Measurements from ENCODE around the gene ELL2.
"Not testable (repeated sequence)": the region's sequence is repeated elsewhere in the genome, so short reads cannot be mapped to it uniquely, and the experiment has no call there.

The ELL2 gene

DNA sequence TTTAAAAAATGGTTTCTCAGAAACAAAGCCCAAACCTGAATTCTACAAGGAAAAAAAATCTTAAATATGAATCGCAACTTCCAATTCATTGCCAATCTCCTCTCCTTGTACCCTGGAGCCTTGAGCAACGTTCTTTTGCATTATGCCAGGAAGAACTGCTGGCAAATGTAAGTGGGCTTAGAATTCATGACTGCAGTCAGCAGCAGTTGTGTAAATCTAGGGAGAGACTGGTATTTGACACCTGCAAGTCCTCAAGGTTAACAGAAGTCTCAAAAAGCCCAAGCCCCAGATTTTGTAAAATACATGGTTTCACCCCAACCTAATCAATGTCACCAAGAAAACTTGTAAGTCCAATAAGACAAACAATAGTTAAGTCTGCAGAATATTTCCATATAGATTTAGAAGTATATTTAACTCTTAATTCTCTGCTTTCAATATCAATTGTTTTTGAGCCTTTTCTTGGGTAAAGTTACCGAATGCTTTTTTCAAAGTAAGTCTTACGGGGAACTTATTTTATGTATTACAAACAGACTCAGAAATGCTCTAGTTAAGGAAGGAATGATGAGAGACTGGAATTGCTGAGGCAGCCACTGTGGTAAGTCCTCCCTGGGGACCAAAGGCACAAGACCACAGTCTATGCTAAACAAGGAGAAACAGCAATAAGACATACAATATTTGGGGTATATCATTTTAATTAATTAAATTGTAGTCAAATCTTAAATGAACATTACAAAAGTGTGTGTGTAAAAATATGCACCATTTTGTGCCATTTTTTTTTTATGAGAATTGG, 31.3 kb downstream of the ELL2 start:
- no peak for TF ChIP-seq POLR2A (IDR thresholded peaks at IDR 0.05; ENCODE audit: extremely low read depth, insufficient read length)
- TF ChIP-seq, protein P1, sequence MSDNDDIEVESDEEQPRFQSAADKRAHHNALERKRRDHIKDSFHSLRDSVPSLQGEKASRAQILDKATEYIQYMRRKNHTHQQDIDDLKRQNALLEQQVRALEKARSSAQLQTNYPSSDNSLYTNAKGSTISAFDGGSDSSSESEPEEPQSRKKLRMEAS (IDR thresholded peaks at IDR 0.05; ENCODE audit: low read depth, low read length) = no peak
- TF ChIP-seq, protein P2, sequence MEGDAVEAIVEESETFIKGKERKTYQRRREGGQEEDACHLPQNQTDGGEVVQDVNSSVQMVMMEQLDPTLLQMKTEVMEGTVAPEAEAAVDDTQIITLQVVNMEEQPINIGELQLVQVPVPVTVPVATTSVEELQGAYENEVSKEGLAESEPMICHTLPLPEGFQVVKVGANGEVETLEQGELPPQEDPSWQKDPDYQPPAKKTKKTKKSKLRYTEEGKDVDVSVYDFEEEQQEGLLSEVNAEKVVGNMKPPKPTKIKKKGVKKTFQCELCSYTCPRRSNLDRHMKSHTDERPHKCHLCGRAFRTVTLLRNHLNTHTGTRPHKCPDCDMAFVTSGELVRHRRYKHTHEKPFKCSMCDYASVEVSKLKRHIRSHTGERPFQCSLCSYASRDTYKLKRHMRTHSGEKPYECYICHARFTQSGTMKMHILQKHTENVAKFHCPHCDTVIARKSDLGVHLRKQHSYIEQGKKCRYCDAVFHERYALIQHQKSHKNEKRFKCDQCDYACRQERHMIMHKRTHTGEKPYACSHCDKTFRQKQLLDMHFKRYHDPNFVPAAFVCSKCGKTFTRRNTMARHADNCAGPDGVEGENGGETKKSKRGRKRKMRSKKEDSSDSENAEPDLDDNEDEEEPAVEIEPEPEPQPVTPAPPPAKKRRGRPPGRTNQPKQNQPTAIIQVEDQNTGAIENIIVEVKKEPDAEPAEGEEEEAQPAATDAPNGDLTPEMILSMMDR (IDR thresholded peaks at IDR 0.05; ENCODE audit: low read depth, low read length) = no peak
- no peak for TF ChIP-seq MYC (IDR thresholded peaks at IDR 0.05; ENCODE audit: low read depth, low read length)
- no peak overlapping the region for H3K4me3 ChIP-seq (ENCODE audit: low read depth, low read length)
- DNase-seq (ENCODE audit: low read depth) = peak; percentile 40

DNA sequence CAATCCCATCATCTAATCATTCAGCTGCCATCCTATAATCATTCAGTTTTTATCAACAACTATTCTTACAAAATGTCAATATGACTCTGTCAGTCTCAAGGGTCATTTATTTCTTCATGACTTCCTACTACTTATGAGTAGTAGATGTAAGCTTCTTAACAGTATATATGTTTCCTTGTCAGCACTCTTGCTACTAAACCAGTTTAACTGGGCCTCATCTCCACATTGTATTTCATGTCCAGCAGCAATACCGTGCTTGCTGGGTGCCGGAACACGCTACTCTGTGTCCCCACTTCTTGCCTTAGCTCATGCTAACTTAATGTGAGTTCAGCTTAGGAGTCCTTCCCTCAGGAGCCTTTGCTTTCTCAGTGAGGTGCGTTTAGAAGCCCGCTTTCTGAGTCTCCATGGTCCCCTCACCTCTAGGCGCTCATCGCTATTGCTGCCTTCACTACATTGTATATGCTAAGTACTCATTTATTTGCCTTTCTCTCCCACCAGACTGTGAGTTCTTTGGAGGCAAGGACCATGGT, 32.9 kb downstream of the ELL2 start:
- H3K4me3 ChIP-seq (ENCODE audit: low read depth, low read length) = no peak overlapping the region
- TF ChIP-seq, protein P1 (IDR thresholded peaks at IDR 0.05; ENCODE audit: low read depth, low read length) = no peak
- TF ChIP-seq POLR2A (IDR thresholded peaks at IDR 0.05; ENCODE audit: extremely low read depth, insufficient read length) = no peak
- TF ChIP-seq MYC (IDR thresholded peaks at IDR 0.05; ENCODE audit: low read depth, low read length) = no peak
- TF ChIP-seq, protein P2 (IDR thresholded peaks at IDR 0.05; ENCODE audit: low read depth, low read length) = no peak
- no peak for DNase-seq (ENCODE audit: low read depth)

DNA sequence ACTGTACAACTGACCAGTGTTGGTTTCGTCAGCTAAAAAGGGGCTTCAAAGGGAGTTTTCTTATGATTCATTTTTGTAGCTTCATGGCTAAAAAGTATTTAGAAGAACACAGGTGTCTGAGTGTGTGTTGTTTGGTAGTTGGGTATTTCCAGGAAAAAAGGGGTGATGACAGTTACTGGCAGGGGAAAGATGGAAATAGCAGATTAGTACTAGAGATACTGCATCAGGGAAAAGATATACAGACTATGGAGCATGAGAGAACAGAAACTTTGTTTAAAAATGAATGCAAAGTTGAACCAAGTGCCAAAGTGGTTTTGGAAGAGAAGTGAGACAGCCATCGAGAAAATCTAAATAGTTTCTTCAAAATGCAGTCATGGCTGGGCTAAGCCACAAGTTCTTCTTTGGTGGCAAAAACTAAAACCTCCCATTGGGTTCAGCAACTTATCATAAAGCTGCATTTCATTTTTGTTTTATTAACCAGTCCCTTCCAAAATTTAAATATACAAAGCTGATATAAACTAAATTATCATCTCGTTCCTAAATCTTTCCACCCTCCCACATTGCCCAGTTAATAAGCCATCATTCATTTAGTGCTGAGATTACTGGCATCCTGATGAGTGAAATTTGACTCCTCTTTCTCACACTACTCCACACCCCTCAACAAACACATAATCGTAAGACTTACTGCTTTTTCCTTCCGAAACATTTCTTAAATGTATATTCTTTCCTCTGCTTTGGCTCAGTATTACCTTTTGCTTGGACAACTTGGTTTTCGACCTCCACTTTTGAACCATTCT, 33.5 kb downstream of the ELL2 start:
- H3K4me3 ChIP-seq (ENCODE audit: low read depth, low read length) = no peak overlapping the region
- DNase-seq (ENCODE audit: low read depth) = no peak
- TF ChIP-seq, protein P1 (IDR thresholded peaks at IDR 0.05; ENCODE audit: low read depth, low read length) = no peak
- TF ChIP-seq MYC (IDR thresholded peaks at IDR 0.05; ENCODE audit: low read depth, low read length) = no peak
- no peak for TF ChIP-seq POLR2A (IDR thresholded peaks at IDR 0.05; ENCODE audit: extremely low read depth, insufficient read length)
- TF ChIP-seq, protein P2 (IDR thresholded peaks at IDR 0.05; ENCODE audit: low read depth, low read length) = no peak

DNA sequence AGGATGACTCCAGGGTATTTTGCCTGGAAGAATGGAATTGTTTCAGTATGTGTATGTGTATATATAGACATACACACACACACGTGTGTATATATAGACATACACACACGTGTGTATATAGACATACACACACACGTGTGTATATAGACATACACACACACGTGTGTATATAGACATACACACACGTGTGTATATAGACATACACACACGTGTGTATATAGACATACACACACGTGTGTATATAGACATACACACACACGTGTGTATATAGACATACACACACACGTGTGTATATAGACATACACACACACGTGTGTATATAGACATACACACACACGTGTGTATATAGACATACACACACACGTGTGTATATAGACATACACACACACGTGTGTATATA, 34.4 kb downstream of the ELL2 start:
- not testable (repeated sequence) for H3K4me3 ChIP-seq (ENCODE audit: low read depth, low read length); DNase-seq (ENCODE audit: low read depth)

DNA sequence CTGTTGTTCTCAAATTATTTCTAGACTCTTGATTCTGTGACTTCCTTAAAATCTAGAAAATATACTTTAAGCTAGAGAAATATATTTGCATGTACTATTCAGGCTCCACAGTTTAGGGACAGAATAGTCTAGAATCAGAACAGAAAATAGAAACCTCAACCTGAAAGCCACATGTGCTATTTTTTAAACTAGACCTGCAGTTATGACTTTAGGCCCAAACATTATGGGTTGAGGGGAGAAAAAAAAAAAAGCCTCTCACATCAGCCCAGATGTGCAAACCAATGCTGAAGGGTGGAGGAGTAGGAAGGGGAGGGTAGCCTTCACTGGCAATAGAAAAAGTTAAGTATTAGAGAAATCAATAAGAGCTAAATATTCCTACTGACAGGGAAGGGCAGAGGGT, 35.7 kb downstream of the ELL2 start:
- no peak for DNase-seq (ENCODE audit: low read depth)
- H3K4me3 ChIP-seq (ENCODE audit: low read depth, low read length) = no peak overlapping the region
- TF ChIP-seq, protein P2 (IDR thresholded peaks at IDR 0.05; ENCODE audit: low read depth, low read length) = no peak
- TF ChIP-seq, protein P1 (IDR thresholded peaks at IDR 0.05; ENCODE audit: low read depth, low read length) = no peak
- TF ChIP-seq POLR2A (IDR thresholded peaks at IDR 0.05; ENCODE audit: extremely low read depth, insufficient read length) (no peak), MYC (IDR thresholded peaks at IDR 0.05; ENCODE audit: low read depth, low read length) (no peak)

DNA sequence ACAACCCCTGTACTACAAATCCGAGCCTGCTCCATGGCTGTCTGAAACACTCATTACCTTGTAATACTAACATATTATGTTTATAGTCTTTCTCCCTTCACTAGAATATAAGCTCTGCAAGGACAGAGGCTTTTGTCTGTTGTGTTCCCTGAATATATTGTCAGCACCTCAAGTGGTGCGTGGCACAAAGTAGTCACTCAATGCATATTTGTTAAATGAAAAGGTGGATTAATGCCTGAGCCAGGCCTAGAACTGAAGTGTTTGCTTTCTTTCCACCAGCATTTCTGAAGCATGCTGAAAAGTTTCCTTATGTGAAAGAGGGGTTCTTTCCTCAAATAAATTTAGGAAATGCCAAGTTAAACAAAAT, 36.3 kb downstream of the ELL2 start:
- no peak overlapping the region for H3K4me3 ChIP-seq (ENCODE audit: low read depth, low read length)
- no peak for DNase-seq (ENCODE audit: low read depth)
- TF ChIP-seq MYC (IDR thresholded peaks at IDR 0.05; ENCODE audit: low read depth, low read length) (no peak), POLR2A (IDR thresholded peaks at IDR 0.05; ENCODE audit: extremely low read depth, insufficient read length) (no peak)
- TF ChIP-seq, protein P1 (IDR thresholded peaks at IDR 0.05; ENCODE audit: low read depth, low read length) = no peak
- TF ChIP-seq, protein P2 (IDR thresholded peaks at IDR 0.05; ENCODE audit: low read depth, low read length) = no peak

All from NB4 (cell line).